Measurements from ENCODE around the gene FKBP1B. TPM values are rescaled to one million over a fixed set of nuclear protein-coding genes. Genes with fewer than 3 reads are reported as not detected.

FKBP1B gene
- 9.6 and 10.4 TPM in 2 replicates for total RNA-seq

GRCh38 chr2:24049485-24050021, at the start of gene FKBP1B:
FKBP1B (plus strand) TSS chr2:24049741; CDS start chr2:24049850, 109 bp downstream.

GRCh38 chr2:24009680-24010476, 39.7 kb upstream of the FKBP1B start, which contains the start of gene MFSD2B:
MFSD2B (plus strand) TSS chr2:24010085; CDS start chr2:24010097, 12 bp downstream.

GRCh38 chr2:24046930-24047702, 2.4 kb upstream of the FKBP1B start, which contains the start of gene WDCP:
WDCP (minus strand) TSS chr2:24047391; CDS start chr2:24039494, 7,897 bp downstream.

GRCh38 chr2:24075915-24076848, 26.6 kb downstream of the FKBP1B start, which contains the start of gene SF3B6:
SF3B6 (minus strand) TSS chr2:24076326; CDS start chr2:24076229, 97 bp downstream.

GRCh38 chr2:24084386-24085199, 35.1 kb downstream of the FKBP1B start, which contains the start of gene TP53I3:
TP53I3 (minus strand) TSS chr2:24084834; CDS start chr2:24084326, 508 bp downstream.

Other genes with a start within 250 kb of the FKBP1B start
- 9.0 and 14.1 TPM in 2 replicates for gene ATAD2B, start 122.6 kb upstream of the FKBP1B start, total RNA-seq
- gene UBXN2A, start 109.3 kb upstream of the FKBP1B start, total RNA-seq: 9.9 and 11.4 TPM in 2 replicates
- gene MFSD2B, start 39.7 kb upstream of the FKBP1B start, total RNA-seq: under 0.01 TPM in 1 of 2 replicates, not detected in the other
- 7.1 and 7.3 TPM in 2 replicates for gene WDCP, start 2.4 kb upstream of the FKBP1B start, total RNA-seq
- 116 and 121 TPM in 2 replicates for gene SF3B6, start 26.6 kb downstream of the FKBP1B start, total RNA-seq
- gene TP53I3, start 35.1 kb downstream of the FKBP1B start, total RNA-seq: 30.1 and 43.1 TPM in 2 replicates
- 0.53 and 0.56 TPM in 2 replicates for gene PFN4, start 73.6 kb downstream of the FKBP1B start, total RNA-seq
- 6.6 and 9.9 TPM in 2 replicates for gene FAM228B, start 73.7 kb downstream of the FKBP1B start, total RNA-seq
- 0.79 and 1.4 TPM in 2 replicates for gene FAM228A, start 125.3 kb downstream of the FKBP1B start, total RNA-seq